Stimulated activated CD8-positive, alpha-beta memory T cell treated with anti-CD3 and anti-CD28 coated beads, Interleukin-7, amount 100 ng/mL, for 48 hours (primary cell): ENCODE data around the gene AGFG2.

Experiments used
- DNase-seq, 2 donors: peaks; one replicate each; pipeline ENCODE4 v3.0.0-alpha.2; 2020; ENCODE audit warnings: low read depth in 1 of 2; ENCODE audit errors: extremely low read depth in 1 of 2

AGFG2 gene

DNA sequence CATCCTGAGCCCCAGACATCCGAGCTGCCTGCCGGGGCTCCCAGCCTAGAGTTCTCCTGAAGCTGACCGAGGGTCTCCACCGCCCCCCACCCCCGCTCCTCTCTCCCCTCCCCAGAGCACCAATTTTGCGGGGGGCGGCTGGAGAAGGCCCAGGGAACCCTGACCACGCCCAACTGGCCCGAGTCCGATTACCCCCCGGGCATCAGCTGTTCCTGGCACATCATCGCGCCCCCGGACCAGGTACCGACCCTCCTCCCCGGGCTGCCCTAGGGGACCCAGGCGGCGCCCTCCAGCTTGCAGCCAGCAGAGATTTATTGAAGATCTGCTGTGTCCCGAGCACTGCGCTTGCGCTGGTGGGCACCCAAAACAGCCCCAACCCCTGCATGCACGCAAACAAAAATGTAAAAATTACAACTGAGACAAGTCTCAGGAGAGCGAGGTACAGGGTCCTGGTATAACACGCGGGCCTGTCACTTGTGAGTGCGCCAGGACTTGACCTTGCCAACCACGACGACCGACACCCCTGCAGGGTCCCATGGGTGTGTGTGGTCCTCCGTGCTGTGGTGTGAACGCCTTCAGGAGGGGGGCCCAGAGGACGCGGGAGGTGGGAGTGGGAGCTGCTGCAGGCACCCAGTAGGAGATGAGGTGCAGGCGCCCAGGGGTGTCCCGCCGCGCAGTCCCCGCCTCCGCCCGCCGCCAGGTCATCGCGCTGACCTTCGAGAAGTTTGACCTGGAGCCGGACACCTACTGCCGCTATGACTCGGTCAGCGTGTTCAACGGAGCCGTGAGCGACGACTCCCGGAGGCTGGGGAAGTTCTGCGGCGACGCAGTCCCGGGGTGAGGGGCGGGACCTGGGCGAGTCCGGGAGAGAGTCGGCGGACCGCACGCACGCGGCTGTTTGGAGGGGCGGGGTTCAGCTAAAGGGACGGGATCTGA is 66.2 kb downstream of the AGFG2 start:
- DNase-seq, result no peak

DNA sequence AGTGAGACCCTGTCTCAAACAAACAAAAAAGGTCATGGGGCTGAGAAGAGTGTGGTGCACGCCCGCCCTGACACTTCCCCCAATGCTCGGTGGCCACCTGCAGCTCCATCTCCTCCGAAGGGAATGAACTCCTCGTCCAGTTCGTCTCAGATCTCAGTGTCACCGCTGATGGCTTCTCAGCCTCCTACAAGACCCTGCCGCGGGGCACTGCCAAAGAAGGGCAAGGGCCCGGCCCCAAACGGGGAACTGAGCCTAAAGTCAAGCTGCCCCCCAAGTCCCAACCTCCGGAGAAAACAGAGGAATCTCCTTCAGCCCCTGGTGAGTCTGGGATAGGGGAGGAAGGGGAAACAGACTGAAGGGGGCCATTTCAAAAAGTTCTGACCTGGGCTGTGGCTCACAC is 67.3 kb downstream of the AGFG2 start:
- DNase-seq, result no peak

DNA sequence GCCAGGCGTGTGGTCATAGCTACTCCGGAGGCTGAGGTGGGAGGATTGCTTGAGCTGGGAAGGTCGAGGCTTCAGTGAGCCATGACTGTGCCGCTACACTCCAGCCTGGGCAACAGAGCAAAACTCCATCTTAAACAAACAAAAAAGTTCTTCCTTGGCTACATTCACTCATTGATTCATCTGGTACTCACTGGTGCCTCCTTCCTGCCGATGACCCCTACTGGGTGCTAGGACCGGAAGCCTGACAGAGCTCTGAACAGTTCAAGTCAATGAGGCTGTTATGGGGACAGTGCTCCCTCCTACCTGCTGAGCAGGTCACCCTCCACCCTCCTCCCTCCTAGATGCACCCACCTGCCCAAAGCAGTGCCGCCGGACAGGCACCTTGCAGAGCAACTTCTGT is 68.1 kb downstream of the AGFG2 start:
- no peak for DNase-seq

DNA sequence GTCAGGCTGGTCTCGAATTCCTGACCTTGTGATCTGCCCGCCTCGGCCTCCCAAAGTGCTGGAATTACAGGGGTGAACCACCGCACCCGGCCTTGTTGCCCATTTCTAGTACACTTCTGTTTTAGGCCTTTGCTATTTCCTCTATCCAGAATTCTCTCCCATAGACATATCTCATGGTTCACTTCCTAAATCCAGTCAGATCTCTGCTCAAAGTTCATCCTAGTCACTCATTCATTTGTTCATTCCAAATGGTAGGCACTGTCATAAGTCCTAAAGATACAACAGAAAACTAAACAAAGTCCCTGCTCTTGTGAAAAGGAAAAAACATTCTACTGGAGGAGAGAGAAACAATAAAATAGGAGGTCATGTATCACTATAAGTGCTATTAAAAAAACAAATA is 71.0 kb downstream of the AGFG2 start:
- no peak for DNase-seq

DNA sequence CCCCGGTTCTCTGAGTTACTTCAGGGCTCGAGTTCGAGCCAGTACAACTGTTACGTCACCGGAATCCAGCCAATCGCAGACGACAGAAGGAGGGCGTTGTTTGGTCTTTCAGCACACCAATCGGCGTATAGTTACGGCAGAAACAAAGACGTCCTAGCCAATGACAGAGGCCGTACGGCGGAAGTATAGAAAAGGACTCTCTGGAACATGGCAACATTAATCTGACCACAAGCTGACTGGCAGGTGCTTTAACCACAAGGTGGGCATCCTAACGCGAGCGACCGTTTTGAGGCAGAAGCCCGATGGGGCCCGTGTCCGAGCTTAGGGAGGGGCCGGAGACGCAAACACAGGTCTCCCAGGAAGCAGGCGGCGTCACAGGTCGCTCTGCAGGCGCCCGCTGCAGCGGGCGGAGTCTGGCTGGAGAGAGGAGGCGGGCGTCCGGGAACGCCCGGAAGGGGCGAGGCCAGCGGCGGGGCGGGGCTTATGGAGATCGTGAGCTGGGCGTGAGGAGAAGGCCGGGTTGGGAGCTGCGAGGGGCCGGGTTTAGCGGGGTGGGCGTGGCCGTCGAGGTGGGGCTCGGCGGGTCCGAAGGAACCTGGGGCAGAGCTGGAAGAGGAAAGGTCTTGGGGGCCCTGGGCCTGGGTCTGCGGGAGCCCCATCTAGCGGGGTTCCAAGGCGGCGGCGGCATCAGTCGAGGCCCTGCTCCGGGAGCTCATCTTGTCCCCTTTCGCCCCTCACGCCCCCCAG is 73.2 kb downstream of the AGFG2 start, which contains the start of gene MOSPD3:
Gene MOSPD3 (plus strand): TSS at position 558 of the 747 bp plus-strand sequence. CDS start 252 bp downstream, outside the sequence.
- peak; percentile 95 to 97 for DNase-seq

DNA sequence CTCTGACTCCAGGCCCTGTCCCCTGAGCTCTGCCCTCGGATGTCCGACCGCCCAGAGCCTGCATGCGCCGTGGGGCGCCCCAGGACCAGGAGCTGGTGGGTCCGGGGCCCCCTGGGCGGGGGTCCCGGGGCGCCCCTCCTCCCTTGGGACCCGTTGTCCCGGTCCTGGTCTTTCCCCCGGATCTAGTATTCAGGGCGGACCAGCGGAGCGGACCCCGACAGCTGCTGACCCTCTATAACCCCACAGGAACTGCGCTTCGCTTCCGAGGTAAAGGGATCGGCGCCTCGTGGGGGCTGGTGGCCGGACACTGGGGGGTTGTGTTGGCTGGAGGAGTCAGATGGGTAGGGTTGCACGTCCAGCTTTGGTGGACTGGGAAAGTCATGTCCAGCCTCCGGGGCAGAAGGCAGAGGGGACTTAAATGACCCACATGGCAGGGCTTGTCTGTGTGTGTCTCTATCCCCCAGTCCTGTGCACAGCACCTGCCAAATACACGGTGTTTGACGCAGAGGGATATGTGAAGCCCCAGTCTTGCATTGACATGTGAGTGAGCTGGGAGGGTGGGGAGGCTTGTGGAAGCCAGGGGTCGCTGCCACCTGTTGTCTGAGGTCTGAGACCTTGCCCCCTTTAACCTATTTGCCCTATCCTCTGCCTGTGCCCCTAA is 73.9 kb downstream of the AGFG2 start:
- DNase-seq, result no peak

DNA sequence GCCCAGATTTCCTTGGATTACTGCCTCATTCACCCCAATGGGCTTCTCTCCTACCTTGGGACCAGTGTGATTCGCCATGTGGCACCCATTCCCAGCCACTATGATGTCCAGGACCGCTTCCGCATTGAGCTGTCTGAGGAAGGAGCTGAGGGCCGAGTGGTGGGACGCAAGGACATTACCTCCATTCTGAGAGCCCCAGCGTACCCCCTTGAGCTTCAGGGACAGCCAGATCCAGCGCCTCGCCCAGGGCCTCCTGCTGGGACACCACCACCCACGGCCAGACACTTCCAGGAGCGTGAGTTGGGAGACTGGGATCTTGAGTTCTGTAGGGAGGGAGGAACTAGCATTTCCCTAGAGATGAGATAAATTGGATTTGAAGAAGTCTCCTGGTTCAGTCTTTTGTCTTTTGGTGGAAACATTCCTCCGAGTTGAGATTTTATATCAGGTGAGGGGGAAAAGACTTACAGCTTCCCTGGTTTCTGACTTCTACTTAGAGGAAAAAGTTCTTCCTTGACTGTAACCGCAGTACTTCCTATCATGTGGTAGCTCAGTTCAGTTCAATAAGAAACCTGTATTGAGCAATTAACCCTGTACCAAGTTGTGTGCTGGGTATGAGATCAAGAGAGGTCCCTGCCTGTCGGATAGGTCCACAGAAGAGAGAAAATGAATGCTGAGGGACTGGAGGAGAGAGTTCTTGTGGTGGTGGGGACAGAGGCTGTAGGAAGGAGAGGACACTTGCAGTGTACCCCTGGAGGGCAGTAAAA is 74.6 kb downstream of the AGFG2 start:
- no peak for DNase-seq

DNA sequence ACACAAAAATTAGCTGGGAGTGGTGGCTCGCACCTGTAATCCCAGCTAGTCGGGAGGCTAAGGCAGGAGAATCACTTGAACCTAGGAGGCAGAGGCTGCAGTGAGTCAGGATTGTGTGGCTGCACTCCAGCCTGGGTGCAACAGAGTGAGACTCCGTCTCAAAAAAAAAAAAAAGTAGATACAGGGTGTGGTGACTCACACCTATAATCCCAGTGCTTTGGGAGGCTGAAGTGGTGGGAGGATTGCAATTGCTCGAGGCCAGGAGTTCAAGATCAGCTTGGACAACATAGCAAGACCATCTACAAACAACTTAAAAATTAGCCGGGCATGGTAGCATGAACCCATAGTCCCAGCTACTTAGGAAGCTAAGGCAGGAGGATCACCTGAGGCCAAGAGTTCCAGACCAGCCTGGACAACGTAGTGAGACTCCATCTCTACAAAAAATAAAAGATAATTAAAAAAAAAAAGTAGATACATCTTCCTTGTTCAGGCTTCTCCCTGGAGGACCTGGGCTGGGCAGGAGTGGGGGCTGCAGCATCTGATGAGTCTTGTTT is 75.4 kb downstream of the AGFG2 start:
- no peak for DNase-seq
